ENCODE data around the gene ABHD14A. TPM values are rescaled to one million over a fixed set of nuclear protein-coding genes. Genes with fewer than 3 reads are reported as not detected.
"Not testable (repeated sequence)": the region's sequence is repeated elsewhere in the genome, so short reads cannot be mapped to it uniquely, and the experiment has no call there.

The ABHD14A gene
- total and polyA plus RNA-seq, 2 donors, result 12.7 to 17.6 TPM

GRCh38 chr3:51985063-51985462 lies 10.2 kb downstream of the ABHD14A start:
- peaks cover 0 to 8% of the 10 kb centered on the region in 2 donors for H3K27me3 ChIP-seq (ENCODE audit: control insufficient read depth in 2 of 2, insufficient read depth in 1 of 2, low read length in 1 of 2)
- no peaks in the 10 kb centered on the region for H3K9me3 ChIP-seq (ENCODE audit: control insufficient read depth in 2 of 2, insufficient read depth in 1 of 2, low read length in 1 of 2)
- DNase-seq (ENCODE audit: low read depth in 6 of 9, low spot score in 9 of 9), result no peak
- H3K4me1 ChIP-seq (ENCODE audit: control insufficient read depth in 2 of 2, insufficient read depth in 2 of 2, low read length in 2 of 2), result peaks cover 9 to 35% of the 10 kb centered on the region in 2 donors
- WGBS, result 78% methylated on average over 6 of the region's 6 CpGs
- no peak overlapping the region for H3K27ac ChIP-seq (ENCODE audit: low read depth in 1 of 2, low read length in 1 of 2)
- peaks cover 0 to 5% of the 10 kb centered on the region in 2 donors for H3K36me3 ChIP-seq (ENCODE audit: control insufficient read depth in 2 of 2, insufficient read depth in 2 of 2, low read length in 1 of 2)
- H3K4me3 ChIP-seq (ENCODE audit: low read length in 2 of 2), result no peak overlapping the region

DNA sequence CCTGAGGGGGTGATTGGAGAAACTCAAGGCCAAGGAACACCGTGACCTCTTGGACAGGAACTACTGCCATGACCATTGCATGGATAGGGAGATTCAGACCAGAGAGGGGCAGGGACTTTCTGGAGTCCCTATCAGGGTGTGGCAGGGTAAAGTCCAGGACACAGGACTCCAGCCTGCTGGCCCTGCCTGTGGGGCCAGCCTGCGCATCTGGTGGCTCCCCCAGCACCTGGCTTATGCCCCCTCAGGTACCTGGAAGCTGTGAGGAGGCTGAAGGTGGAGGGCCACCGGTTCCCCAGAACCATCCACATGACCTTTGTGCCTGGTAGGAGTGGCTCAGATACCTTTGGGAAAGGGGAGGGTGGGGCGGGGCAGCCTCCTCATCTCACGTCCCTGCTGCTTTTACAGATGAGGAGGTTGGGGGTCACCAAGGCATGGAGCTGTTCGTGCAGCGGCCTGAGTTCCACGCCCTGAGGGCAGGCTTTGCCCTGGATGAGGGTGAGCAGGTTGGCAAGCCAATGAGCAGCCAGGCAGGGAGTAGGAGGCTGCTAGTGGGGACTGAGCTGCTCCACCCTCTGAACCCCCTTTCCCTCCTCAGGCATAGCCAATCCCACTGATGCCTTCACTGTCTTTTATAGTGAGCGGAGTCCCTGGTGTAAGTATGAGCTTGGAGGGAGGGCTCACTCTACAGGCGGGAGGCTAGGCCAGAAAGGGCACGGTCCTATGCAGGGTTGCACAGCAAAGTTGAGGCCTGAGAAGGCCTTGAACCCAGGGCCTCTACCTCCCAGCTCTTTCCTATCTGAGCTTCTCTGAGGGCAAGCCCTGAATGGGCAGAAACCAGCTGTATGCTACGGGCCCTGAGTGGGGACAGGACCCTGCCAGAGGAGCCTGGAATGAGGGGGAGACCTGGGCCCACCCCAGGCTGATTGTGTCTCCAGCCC lies 11.4 kb downstream of the ABHD14A start:
- WGBS, result 91% methylated on average over 12 of the region's 12 CpGs

DNA sequence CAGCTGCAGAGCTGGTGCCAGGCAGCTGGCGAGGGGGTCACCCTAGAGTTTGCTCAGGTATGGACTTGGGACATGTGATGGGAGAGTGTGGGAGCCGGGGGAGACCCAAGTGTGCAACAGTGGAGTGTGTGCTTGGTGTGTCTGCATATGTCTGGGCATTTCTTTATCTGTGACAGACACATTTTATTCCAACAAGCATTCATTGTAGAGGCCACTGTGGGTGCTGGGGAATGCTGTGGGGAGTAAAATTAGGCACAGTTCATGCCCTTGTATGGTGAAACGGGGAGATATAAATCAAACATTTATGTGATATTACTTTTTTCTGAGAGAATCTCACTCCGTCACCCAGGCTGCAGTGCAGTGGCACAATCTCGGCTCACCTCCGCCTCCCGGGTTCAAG lies 12.7 kb downstream of the ABHD14A start:
- H3K9me3 ChIP-seq (ENCODE audit: control insufficient read depth in 2 of 2, insufficient read depth in 1 of 2, low read length in 1 of 2), result no peaks in the 10 kb centered on the region
- no peak for DNase-seq (ENCODE audit: low read depth in 6 of 9, low spot score in 9 of 9)
- no peak overlapping the region for H3K27ac ChIP-seq (ENCODE audit: low read depth in 1 of 2, low read length in 1 of 2)
- H3K27me3 ChIP-seq (ENCODE audit: control insufficient read depth in 2 of 2, insufficient read depth in 1 of 2, low read length in 1 of 2), result peaks cover 0 to 6% of the 10 kb centered on the region in 2 donors
- H3K4me3 ChIP-seq (ENCODE audit: low read length in 2 of 2), result no peak overlapping the region
- H3K36me3 ChIP-seq (ENCODE audit: control insufficient read depth in 2 of 2, insufficient read depth in 2 of 2, low read length in 1 of 2), result peaks cover 8 to 14% of the 10 kb centered on the region in 2 donors
- H3K4me1 ChIP-seq (ENCODE audit: control insufficient read depth in 2 of 2, insufficient read depth in 2 of 2, low read length in 2 of 2), result peaks cover 6 to 31% of the 10 kb centered on the region in 2 donors
- WGBS, result 98% methylated on average over 7 of the region's 7 CpGs

More for the DNA sequence above, 11.4 kb downstream of the ABHD14A start:
- Histone ChIP-seq H3K36me3 (ENCODE audit: control insufficient read depth in 2 of 2, insufficient read depth in 2 of 2, low read length in 1 of 2) (peaks cover 0 to 1% of the 10 kb centered on the region in 2 donors), H3K27ac (ENCODE audit: low read depth in 1 of 2, low read length in 1 of 2) (no peak overlapping the region), H3K27me3 (ENCODE audit: control insufficient read depth in 2 of 2, insufficient read depth in 1 of 2, low read length in 1 of 2) (peaks cover 0 to 8% of the 10 kb centered on the region in 2 donors), H3K9me3 (ENCODE audit: control insufficient read depth in 2 of 2, insufficient read depth in 1 of 2, low read length in 1 of 2) (no peaks in the 10 kb centered on the region), H3K4me1 (ENCODE audit: control insufficient read depth in 2 of 2, insufficient read depth in 2 of 2, low read length in 2 of 2) (peaks cover 9 to 35% of the 10 kb centered on the region in 2 donors), H3K4me3 (ENCODE audit: low read length in 2 of 2) (no peak overlapping the region)
- DNase-seq (ENCODE audit: low read depth in 6 of 9, low spot score in 9 of 9), result no peak

GRCh38 chr3:51988286-51989146 lies 13.7 kb downstream of the ABHD14A start:
- Histone ChIP-seq H3K4me1 (ENCODE audit: control insufficient read depth in 2 of 2, insufficient read depth in 2 of 2, low read length in 2 of 2) (peaks cover 0 to 26% of the 10 kb centered on the region in 2 donors), H3K4me3 (ENCODE audit: low read length in 2 of 2) (no peak overlapping the region), H3K27ac (ENCODE audit: low read depth in 1 of 2, low read length in 1 of 2) (peak overlapping the region in 1 of 2 donors; percentile 11), H3K27me3 (ENCODE audit: control insufficient read depth in 2 of 2, insufficient read depth in 1 of 2, low read length in 1 of 2) (no peaks in the 10 kb centered on the region), H3K9me3 (ENCODE audit: control insufficient read depth in 2 of 2, insufficient read depth in 1 of 2, low read length in 1 of 2) (no peaks in the 10 kb centered on the region), H3K36me3 (ENCODE audit: control insufficient read depth in 2 of 2, insufficient read depth in 2 of 2, low read length in 1 of 2) (peaks cover 14 to 22% of the 10 kb centered on the region in 2 donors)
- WGBS, result 77% methylated on average over 15 of the region's 15 CpGs
- no peak for DNase-seq (ENCODE audit: low read depth in 6 of 9, low spot score in 9 of 9)

GRCh38 chr3:51990501-51990971 lies 15.7 kb downstream of the ABHD14A start:
- H3K4me3 ChIP-seq (ENCODE audit: low read length in 2 of 2); H3K9me3 ChIP-seq (ENCODE audit: control insufficient read depth in 2 of 2, insufficient read depth in 1 of 2, low read length in 1 of 2); DNase-seq (ENCODE audit: low read depth in 6 of 9, low spot score in 9 of 9); H3K27me3 ChIP-seq (ENCODE audit: control insufficient read depth in 2 of 2, insufficient read depth in 1 of 2, low read length in 1 of 2); H3K27ac ChIP-seq (ENCODE audit: low read depth in 1 of 2, low read length in 1 of 2): not testable (repeated sequence)
- H3K4me1 ChIP-seq (ENCODE audit: control insufficient read depth in 2 of 2, insufficient read depth in 2 of 2, low read length in 2 of 2), result peaks cover 9 to 29% of the 10 kb centered on the region in 2 donors
- 96% methylated on average over 38 of the region's 38 CpGs for WGBS
- H3K36me3 ChIP-seq (ENCODE audit: control insufficient read depth in 2 of 2, insufficient read depth in 2 of 2, low read length in 1 of 2), result peaks cover 27 to 36% of the 10 kb centered on the region in 2 donors

DNA sequence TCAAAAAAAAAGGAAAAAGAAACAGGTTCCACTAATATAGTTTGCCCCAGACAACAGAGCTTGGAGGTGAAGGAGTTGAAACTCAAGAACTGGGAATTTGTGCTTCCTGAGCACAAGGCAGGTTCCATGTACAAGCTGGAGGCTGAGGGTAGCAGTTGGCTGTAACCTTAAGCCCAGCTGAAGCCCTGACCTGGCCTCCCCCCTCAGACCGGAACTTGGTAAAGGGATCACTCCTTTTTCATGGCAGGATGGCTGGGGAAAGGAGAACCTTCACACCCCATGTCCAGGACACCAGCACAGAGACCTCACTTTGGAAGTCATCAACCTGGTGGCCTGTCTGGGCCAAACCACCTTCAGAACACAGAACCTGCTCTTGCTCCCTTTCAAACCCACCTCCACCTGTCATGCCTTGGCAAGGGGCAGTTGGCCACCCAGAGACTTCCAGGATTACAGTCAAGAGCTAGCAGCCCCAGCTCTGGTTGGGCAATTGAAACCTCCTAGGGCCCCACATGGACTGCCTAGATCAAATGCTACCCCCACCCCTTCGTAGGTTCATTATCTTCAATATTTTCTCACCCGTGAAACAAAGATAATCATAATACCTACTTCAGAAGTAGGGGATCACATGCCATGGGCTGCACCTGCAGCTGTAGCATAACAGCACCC lies 17.3 kb downstream of the ABHD14A start:
- no peaks in the 10 kb centered on the region for H3K27me3 ChIP-seq (ENCODE audit: control insufficient read depth in 2 of 2, insufficient read depth in 1 of 2, low read length in 1 of 2)
- H3K36me3 ChIP-seq (ENCODE audit: control insufficient read depth in 2 of 2, insufficient read depth in 2 of 2, low read length in 1 of 2), result peaks cover 27 to 36% of the 10 kb centered on the region in 2 donors
- no peaks in the 10 kb centered on the region for H3K9me3 ChIP-seq (ENCODE audit: control insufficient read depth in 2 of 2, insufficient read depth in 1 of 2, low read length in 1 of 2)
- no peak overlapping the region for H3K27ac ChIP-seq (ENCODE audit: low read depth in 1 of 2, low read length in 1 of 2)
- WGBS, result 98% methylated on average over 3 of the region's 3 CpGs
- DNase-seq (ENCODE audit: low read depth in 6 of 9, low spot score in 9 of 9), result no peak
- no peak overlapping the region for H3K4me3 ChIP-seq (ENCODE audit: low read length in 2 of 2)
- peaks cover 9 to 33% of the 10 kb centered on the region in 2 donors for H3K4me1 ChIP-seq (ENCODE audit: control insufficient read depth in 2 of 2, insufficient read depth in 2 of 2, low read length in 2 of 2)

GRCh38 chr3:51993657-51994056 lies 18.8 kb downstream of the ABHD14A start:
- H3K4me1 ChIP-seq (ENCODE audit: control insufficient read depth in 2 of 2, insufficient read depth in 2 of 2, low read length in 2 of 2), result peaks cover 9 to 32% of the 10 kb centered on the region in 2 donors
- not testable (repeated sequence) for DNase-seq (ENCODE audit: low read depth in 6 of 9, low spot score in 9 of 9); H3K27me3 ChIP-seq (ENCODE audit: control insufficient read depth in 2 of 2, insufficient read depth in 1 of 2, low read length in 1 of 2); H3K27ac ChIP-seq (ENCODE audit: low read depth in 1 of 2, low read length in 1 of 2); H3K4me3 ChIP-seq (ENCODE audit: low read length in 2 of 2); H3K9me3 ChIP-seq (ENCODE audit: control insufficient read depth in 2 of 2, insufficient read depth in 1 of 2, low read length in 1 of 2)
- peaks cover 27 to 36% of the 10 kb centered on the region in 2 donors for H3K36me3 ChIP-seq (ENCODE audit: control insufficient read depth in 2 of 2, insufficient read depth in 2 of 2, low read length in 1 of 2)
- WGBS, result 92% methylated on average over 10 of the region's 13 CpGs

DNA sequence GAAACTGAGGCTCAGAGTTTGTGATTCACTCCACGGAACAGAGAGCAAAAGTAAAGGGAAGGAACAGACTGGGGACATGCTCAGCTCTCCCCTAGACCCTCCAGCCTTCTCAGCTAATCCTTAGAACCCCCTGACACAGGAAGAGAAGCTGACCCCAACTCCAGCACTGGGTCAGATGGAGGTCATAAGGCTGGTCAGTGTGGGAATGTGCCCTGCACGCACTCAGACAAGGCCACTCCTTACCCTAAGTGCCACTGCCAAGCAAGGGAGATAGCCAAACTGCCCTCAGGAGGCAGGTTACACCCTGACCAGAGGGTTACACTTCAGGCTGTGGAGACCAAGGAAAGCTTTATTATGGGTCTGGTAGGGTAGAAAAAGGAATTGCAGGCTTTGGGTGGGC lies 19.7 kb downstream of the ABHD14A start:
- Histone ChIP-seq H3K9me3 (ENCODE audit: control insufficient read depth in 2 of 2, insufficient read depth in 1 of 2, low read length in 1 of 2) (no peaks in the 10 kb centered on the region), H3K4me3 (ENCODE audit: low read length in 2 of 2) (peak overlapping the region in 1 of 2 donors; percentile 98), H3K4me1 (ENCODE audit: control insufficient read depth in 2 of 2, insufficient read depth in 2 of 2, low read length in 2 of 2) (peaks cover 9 to 25% of the 10 kb centered on the region in 2 donors), H3K27me3 (ENCODE audit: control insufficient read depth in 2 of 2, insufficient read depth in 1 of 2, low read length in 1 of 2) (no peaks in the 10 kb centered on the region), H3K27ac (ENCODE audit: low read depth in 1 of 2, low read length in 1 of 2) (peak overlapping the region in 1 of 2 donors; percentile 45), H3K36me3 (ENCODE audit: control insufficient read depth in 2 of 2, insufficient read depth in 2 of 2, low read length in 1 of 2) (peaks cover 27 to 36% of the 10 kb centered on the region in 2 donors)
- no peak for DNase-seq (ENCODE audit: low read depth in 6 of 9, low spot score in 9 of 9)
- WGBS, result 98% methylated on average over 2 of the region's 2 CpGs
